Muscle layer of duodenum (tissue), 2 donors: ENCODE measurements around the gene BRF1.

Experiments used
- H3K27ac ChIP-seq: one replicate; pipeline ENCODE4 v1.7.0; 2013; ENCODE audit warnings: mild to moderate bottlenecking, low read length
- H3K27me3 ChIP-seq: one replicate; pipeline ENCODE4 v1.7.0; 2013; ENCODE audit warnings: low read depth, mild to moderate bottlenecking, control low read depth, low read length
- H3K36me3 ChIP-seq, 2 donors: one replicate each; pipeline ENCODE4 v1.7.0; 2013; ENCODE audit warnings: low read length in 2 of 2, control low read depth in 1 of 2, mild to moderate bottlenecking in 1 of 2; ENCODE audit not compliant: insufficient read depth in 2 of 2, control insufficient read depth in 1 of 2
- H3K4me1 ChIP-seq, 2 donors: one replicate each; pipeline ENCODE4 v1.7.0; 2013; ENCODE audit warnings: low read length in 2 of 2, mild to moderate bottlenecking in 2 of 2, control low read depth in 1 of 2, moderate library complexity in 1 of 2; ENCODE audit not compliant: insufficient read depth in 2 of 2, control insufficient read depth in 1 of 2
- H3K4me3 ChIP-seq, 2 donors: one replicate each; pipeline ENCODE4 v1.7.0; 2013; ENCODE audit warnings: low read length in 2 of 2, low read depth in 1 of 2, mild to moderate bottlenecking in 1 of 2
- H3K9me3 ChIP-seq, 2 donors: one replicate each; pipeline ENCODE4 v1.7.0; 2013; ENCODE audit warnings: low read length in 2 of 2, control low read depth in 1 of 2, mild to moderate bottlenecking in 1 of 2; ENCODE audit not compliant: control insufficient read depth in 1 of 2
- donor health status: healthy.

The BRF1 gene

GRCh38 chr14:105201925-105202513 lies 98.8 kb downstream of the BRF1 start:
- peaks cover 18% of the 10 kb centered on the region for H3K27me3 ChIP-seq
- no peaks in the 10 kb centered on the region for H3K9me3 ChIP-seq
- H3K4me1 ChIP-seq, result peaks cover 0 to 28% of the 10 kb centered on the region in 2 donors
- H3K36me3 ChIP-seq, result no peaks in the 10 kb centered on the region
- H3K27ac ChIP-seq, result no peak overlapping the region
- no peak overlapping the region for H3K4me3 ChIP-seq

- Histone ChIP-seq H3K4me3 (no peak overlapping the region), H3K27me3 (peaks cover 21% of the 10 kb centered on the region), H3K4me1 (peaks cover 0 to 35% of the 10 kb centered on the region in 2 donors), H3K9me3 (no peaks in the 10 kb centered on the region), H3K36me3 (no peaks in the 10 kb centered on the region), H3K27ac (no peak overlapping the region)
These were observed 99.5 kb downstream of the BRF1 start for GRCh38 chr14:105201156-105201924.

GRCh38 chr14:105200641-105201040 lies 100.2 kb downstream of the BRF1 start:
- Histone ChIP-seq H3K4me1 (peaks cover 0 to 39% of the 10 kb centered on the region in 2 donors), H3K4me3 (no peak overlapping the region), H3K9me3 (no peaks in the 10 kb centered on the region), H3K27me3 (peaks cover 28% of the 10 kb centered on the region), H3K27ac (no peak overlapping the region), H3K36me3 (no peaks in the 10 kb centered on the region)

- no peaks in the 10 kb centered on the region for H3K9me3 ChIP-seq
- no peak overlapping the region for H3K4me3 ChIP-seq
- H3K27me3 ChIP-seq, result peaks cover 32% of the 10 kb centered on the region
- H3K27ac ChIP-seq, result no peak overlapping the region
- H3K4me1 ChIP-seq, result peaks cover 0 to 36% of the 10 kb centered on the region in 2 donors
- H3K36me3 ChIP-seq, result no peaks in the 10 kb centered on the region
These were observed 100.7 kb downstream of the BRF1 start for GRCh38 chr14:105200074-105200473.

- Histone ChIP-seq H3K4me1 (peaks cover 0 to 36% of the 10 kb centered on the region in 2 donors), H3K9me3 (no peaks in the 10 kb centered on the region), H3K4me3 (no peak overlapping the region), H3K27ac (no peak overlapping the region), H3K27me3 (peaks cover 42% of the 10 kb centered on the region), H3K36me3 (no peaks in the 10 kb centered on the region)
These were observed 101.7 kb downstream of the BRF1 start for GRCh38 chr14:105199093-105199492.

DNA sequence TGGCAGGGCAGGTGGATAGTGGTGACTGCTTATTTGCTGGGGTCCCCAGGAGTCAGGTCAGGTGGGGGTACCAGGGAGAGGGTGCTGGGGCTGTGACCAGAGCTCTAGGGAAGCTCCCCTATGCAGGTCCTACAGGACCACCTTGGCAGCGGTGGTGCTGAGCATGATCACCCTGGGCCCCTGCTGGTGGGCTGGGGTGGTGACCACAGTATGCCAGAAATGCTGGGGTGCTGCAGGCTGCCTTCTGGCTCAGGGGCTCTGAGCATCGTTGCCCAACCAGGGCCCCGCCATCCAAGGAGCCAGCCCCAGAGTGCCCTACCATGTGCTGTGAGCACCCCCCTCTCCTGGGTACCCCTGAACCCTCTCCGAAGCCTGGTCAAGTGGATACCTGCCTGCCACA lies 102.2 kb downstream of the BRF1 start:
- Histone ChIP-seq H3K27me3 (peaks cover 46% of the 10 kb centered on the region), H3K4me3 (no peak overlapping the region), H3K27ac (no peak overlapping the region), H3K9me3 (no peaks in the 10 kb centered on the region), H3K4me1 (peaks cover 0 to 37% of the 10 kb centered on the region in 2 donors), H3K36me3 (no peaks in the 10 kb centered on the region)

DNA sequence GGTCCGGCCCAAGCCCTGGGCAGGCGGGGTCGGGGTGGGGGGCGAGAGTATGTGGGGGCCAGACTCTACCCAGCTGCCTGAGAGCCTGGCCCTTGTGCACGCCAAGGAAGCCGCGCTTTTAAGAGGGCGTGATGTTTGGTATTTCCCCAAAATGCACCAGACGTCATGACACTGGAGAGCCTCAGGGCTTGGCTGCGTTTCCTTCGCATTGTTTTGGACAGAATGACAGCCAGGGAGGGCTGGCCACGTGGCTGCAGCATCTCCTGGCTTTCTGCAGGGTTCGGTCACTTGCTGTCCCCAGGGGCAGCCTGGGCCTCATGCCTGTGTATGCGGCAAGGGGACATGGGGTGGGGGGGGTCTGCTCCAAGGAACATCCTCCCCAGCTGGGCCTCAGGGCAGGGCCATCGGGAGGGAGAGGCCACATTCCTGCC lies 103.6 kb downstream of the BRF1 start:
- Histone ChIP-seq H3K36me3 (no peaks in the 10 kb centered on the region), H3K4me3 (no peak overlapping the region), H3K4me1 (peaks cover 0 to 34% of the 10 kb centered on the region in 2 donors), H3K27ac (no peak overlapping the region), H3K9me3 (no peaks in the 10 kb centered on the region), H3K27me3 (peaks cover 55% of the 10 kb centered on the region)

DNA sequence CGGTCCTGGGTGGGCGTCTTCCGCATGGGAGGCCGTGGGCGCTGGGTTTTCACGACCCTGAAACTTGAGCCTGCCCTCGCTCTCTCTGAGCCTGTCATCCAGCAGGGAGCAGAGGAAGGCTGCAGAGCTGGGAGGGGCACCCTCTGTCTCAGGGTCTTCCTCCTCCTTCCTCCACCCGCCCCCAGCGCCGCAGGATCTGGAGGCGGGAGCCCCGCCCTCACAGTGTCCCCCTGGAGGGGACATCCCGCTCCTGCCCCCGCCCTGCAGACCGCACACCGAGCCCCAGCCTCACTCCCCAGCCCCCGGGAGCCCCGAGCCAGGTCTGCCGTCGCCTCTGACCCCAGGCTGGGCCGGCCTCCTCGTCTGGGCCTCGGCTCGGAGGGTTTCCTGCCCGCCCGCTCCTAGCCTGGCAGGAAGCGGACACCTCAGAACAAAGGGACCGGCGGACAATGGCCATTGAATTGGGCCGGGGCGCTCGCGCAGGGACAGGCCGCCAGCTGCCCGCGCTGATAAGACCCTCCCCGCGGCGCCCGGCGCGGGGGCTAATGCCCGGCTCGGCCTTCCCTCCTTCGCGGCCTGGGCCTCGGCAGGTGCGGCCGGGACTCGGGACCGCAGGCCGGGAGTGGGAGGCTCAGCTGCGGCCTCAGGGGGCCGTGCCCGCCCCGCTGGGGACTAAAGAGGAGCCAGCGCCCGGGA lies 104.4 kb downstream of the BRF1 start:
- Histone ChIP-seq H3K27ac (no peak overlapping the region), H3K4me1 (peaks cover 0 to 31% of the 10 kb centered on the region in 2 donors), H3K36me3 (no peaks in the 10 kb centered on the region), H3K9me3 (no peaks in the 10 kb centered on the region), H3K27me3 (peaks cover 55% of the 10 kb centered on the region), H3K4me3 (peak overlapping the region in 1 of 2 donors; percentile 38)

GRCh38 chr14:105195522-105196264 lies 105.1 kb downstream of the BRF1 start:
- no peaks in the 10 kb centered on the region for H3K36me3 ChIP-seq
- peaks cover 0 to 27% of the 10 kb centered on the region in 2 donors for H3K4me1 ChIP-seq
- H3K9me3 ChIP-seq, result no peaks in the 10 kb centered on the region
- H3K4me3 ChIP-seq, result no peak overlapping the region
- peaks cover 55% of the 10 kb centered on the region for H3K27me3 ChIP-seq
- no peak overlapping the region for H3K27ac ChIP-seq

GRCh38 chr14:105195051-105195450 lies 105.8 kb downstream of the BRF1 start:
- H3K27ac ChIP-seq, result no peak overlapping the region
- H3K4me1 ChIP-seq, result peaks cover 0 to 27% of the 10 kb centered on the region in 2 donors
- no peaks in the 10 kb centered on the region for H3K36me3 ChIP-seq
- no peaks in the 10 kb centered on the region for H3K9me3 ChIP-seq
- H3K27me3 ChIP-seq, result peaks cover 49% of the 10 kb centered on the region
- no peak overlapping the region for H3K4me3 ChIP-seq
